ENCODE measurements around the gene INPP5A.

The INPP5A gene

DNA sequence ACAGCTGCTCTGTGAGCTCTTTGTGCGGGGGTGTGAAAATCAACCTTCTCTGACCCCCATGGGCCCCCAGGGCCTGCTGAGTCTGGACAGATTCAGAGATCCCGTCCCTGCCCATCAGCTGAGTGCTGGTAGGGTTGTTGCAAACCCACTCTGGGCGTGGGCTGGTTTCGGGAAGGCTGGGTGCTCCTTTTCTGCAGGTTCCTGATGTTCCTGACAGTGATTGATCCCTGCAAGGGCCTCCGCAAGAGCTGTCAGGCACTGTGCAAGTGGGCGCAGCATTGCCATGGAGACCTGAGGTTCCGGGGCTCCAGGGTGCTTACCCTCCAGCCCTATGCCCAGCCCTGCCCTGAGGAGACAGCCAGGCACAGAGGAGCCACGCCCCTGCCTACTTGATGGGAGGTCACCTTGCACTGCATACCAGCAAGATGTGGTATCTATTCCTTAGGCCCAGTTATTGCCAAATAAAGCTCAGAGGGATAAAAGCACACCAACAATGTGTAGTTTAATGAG, 44.3 kb upstream of the INPP5A start:
- Histone ChIP-seq H3K4me1 (ENCODE audit: control insufficient read depth, low read length) (no peaks in the 10 kb centered on the region), H3K36me3 (ENCODE audit: control insufficient read depth, low read length) (no peaks in the 10 kb centered on the region), H4K20me1 (ENCODE audit: control insufficient read depth, insufficient read depth, low read depth, low read length) (no peaks in the 10 kb centered on the region), H3K27ac (ENCODE audit: low read depth, low read length) (no peak overlapping the region), H3K4me2 (ENCODE audit: low read length) (no peak overlapping the region), H3F3A (ENCODE audit: control insufficient read depth, insufficient read depth) (peaks cover 7% of the 10 kb centered on the region; the same call in 1 of the 2 replicates), H3K27me3 (ENCODE audit: control insufficient read depth, low read length) (no peaks in the 10 kb centered on the region), H3K79me2 (ENCODE audit: control insufficient read depth, low read length) (no peaks in the 10 kb centered on the region), H3K9me3 (ENCODE audit: control insufficient read depth, insufficient read depth, low read length) (peaks cover 20% of the 10 kb centered on the region; the same call in 1 of the 2 replicates), H3K4me3 (ENCODE audit: low read length) (no peak overlapping the region), H3K9me2 (replicated peaks; ENCODE audit: control insufficient read depth, low read length) (no peaks in the 10 kb centered on the region)
- TF ChIP-seq EZH2phosphoT487 (IDR thresholded peaks at IDR 0.05; ENCODE audit: borderline replicate concordance, low read length), result no peak
- TF ChIP-seq, protein P1, sequence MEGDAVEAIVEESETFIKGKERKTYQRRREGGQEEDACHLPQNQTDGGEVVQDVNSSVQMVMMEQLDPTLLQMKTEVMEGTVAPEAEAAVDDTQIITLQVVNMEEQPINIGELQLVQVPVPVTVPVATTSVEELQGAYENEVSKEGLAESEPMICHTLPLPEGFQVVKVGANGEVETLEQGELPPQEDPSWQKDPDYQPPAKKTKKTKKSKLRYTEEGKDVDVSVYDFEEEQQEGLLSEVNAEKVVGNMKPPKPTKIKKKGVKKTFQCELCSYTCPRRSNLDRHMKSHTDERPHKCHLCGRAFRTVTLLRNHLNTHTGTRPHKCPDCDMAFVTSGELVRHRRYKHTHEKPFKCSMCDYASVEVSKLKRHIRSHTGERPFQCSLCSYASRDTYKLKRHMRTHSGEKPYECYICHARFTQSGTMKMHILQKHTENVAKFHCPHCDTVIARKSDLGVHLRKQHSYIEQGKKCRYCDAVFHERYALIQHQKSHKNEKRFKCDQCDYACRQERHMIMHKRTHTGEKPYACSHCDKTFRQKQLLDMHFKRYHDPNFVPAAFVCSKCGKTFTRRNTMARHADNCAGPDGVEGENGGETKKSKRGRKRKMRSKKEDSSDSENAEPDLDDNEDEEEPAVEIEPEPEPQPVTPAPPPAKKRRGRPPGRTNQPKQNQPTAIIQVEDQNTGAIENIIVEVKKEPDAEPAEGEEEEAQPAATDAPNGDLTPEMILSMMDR (IDR thresholded peaks at IDR 0.05; ENCODE audit: low read depth, low read length, poor library complexity, severe bottlenecking), result no peak

DNA sequence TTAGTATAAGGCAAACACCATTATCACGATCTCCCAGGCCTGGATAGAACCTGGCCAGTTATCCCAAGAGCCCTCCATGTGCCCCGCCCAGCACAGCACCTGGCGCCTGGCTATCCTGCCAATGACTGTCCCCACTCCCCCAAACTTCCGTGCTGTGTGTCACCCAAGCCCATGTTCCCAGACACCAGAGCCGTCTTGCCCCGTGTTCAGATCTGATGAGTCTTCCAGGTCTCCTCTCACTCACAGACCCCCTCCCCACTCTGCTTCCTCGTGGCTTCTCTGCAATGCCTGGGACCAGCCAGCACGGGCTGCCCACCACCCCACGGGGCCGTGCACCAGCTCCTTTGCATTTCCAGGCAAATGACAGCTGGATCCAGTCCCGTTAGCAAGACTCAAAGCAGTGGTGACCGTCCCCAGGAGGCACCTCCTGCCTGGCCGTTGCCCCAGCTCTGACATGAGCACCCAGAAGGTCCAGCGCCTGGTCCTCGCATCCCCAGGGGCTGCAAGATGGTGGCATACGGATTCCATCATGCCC, 43.8 kb upstream of the INPP5A start:
- Histone ChIP-seq H3K9me2 (replicated peaks; ENCODE audit: control insufficient read depth, low read length) (no peaks in the 10 kb centered on the region), H3K9me3 (ENCODE audit: control insufficient read depth, insufficient read depth, low read length) (peaks cover 18% of the 10 kb centered on the region; the same call in 1 of the 2 replicates), H3K79me2 (ENCODE audit: control insufficient read depth, low read length) (no peaks in the 10 kb centered on the region), H3K4me2 (ENCODE audit: low read length) (no peak overlapping the region), H3K27ac (ENCODE audit: low read depth, low read length) (no peak overlapping the region), H3K4me1 (ENCODE audit: control insufficient read depth, low read length) (no peaks in the 10 kb centered on the region), H4K20me1 (ENCODE audit: control insufficient read depth, insufficient read depth, low read depth, low read length) (no peaks in the 10 kb centered on the region), H3F3A (ENCODE audit: control insufficient read depth, insufficient read depth) (peaks cover 7% of the 10 kb centered on the region; the same call in 1 of the 2 replicates), H3K4me3 (ENCODE audit: low read length) (no peak overlapping the region), H3K27me3 (ENCODE audit: control insufficient read depth, low read length) (no peaks in the 10 kb centered on the region), H3K36me3 (ENCODE audit: control insufficient read depth, low read length) (no peaks in the 10 kb centered on the region)
- TF ChIP-seq EZH2phosphoT487 (IDR thresholded peaks at IDR 0.05; ENCODE audit: borderline replicate concordance, low read length), result no peak
- TF ChIP-seq, protein P1 (IDR thresholded peaks at IDR 0.05; ENCODE audit: low read depth, low read length, poor library complexity, severe bottlenecking), result no peak

DNA sequence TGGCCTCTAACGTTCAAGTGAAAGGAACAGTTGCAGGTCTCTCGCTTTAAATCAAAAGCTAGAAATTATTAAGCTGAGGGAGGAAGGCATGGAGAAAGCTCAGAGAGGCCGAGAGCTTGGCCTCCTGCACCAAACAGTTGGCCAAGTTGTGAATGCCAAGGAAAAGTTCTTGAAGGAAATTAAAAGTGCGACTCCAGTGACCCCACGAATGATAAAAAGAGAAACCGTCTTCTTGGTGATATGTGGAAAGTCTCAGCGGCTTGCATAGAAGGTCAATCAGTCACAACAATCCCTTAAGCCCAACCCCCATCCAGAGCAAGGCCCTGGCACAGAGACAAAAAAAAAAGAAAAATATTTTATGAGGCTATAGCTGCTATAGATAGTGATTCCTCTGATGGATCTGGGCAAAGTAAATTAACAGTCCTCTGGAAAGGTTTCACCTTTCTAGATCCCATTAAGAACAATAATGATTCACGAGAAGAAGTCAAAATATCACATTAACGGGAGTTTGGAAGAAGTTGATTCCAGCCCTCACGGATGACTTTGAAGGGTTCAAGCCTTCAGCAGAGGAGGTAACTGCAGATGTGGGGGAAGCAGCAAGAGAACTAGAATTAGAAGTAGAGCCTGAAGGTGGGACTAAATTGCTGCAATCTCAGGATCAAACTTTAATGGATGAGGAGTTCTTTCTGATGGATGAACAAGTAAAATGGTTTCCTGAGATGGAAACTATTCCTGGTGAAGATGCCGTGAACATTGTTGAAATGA, 42.5 kb upstream of the INPP5A start:
- no peaks in the 10 kb centered on the region for H4K20me1 ChIP-seq (ENCODE audit: control insufficient read depth, insufficient read depth, low read depth, low read length)
- H3K4me3 ChIP-seq (ENCODE audit: low read length), result no peak overlapping the region
- H3K27me3 ChIP-seq (ENCODE audit: control insufficient read depth, low read length), result no peaks in the 10 kb centered on the region
- H3K4me1 ChIP-seq (ENCODE audit: control insufficient read depth, low read length), result no peaks in the 10 kb centered on the region
- no peaks in the 10 kb centered on the region for H3K79me2 ChIP-seq (ENCODE audit: control insufficient read depth, low read length)
- H3F3A ChIP-seq (ENCODE audit: control insufficient read depth, insufficient read depth), result peaks cover 7% of the 10 kb centered on the region; the same call in 1 of the 2 replicates
- H3K9me3 ChIP-seq (ENCODE audit: control insufficient read depth, insufficient read depth, low read length), result peaks cover 8% of the 10 kb centered on the region; the same call in 1 of the 2 replicates
- H3K27ac ChIP-seq (ENCODE audit: low read depth, low read length), result no peak overlapping the region
- H3K36me3 ChIP-seq (ENCODE audit: control insufficient read depth, low read length), result no peaks in the 10 kb centered on the region
- no peak overlapping the region for H3K4me2 ChIP-seq (ENCODE audit: low read length)
- TF ChIP-seq, protein P1 (IDR thresholded peaks at IDR 0.05; ENCODE audit: low read depth, low read length, poor library complexity, severe bottlenecking), result no peak
- TF ChIP-seq EZH2phosphoT487 (IDR thresholded peaks at IDR 0.05; ENCODE audit: borderline replicate concordance, low read length), result no peak
- H3K9me2 ChIP-seq (replicated peaks; ENCODE audit: control insufficient read depth, low read length), result no peaks in the 10 kb centered on the region

Data from DOHH2 (cell line).